Activated gamma-delta T cell (primary cell): ENCODE data around the gene PRODH2.

Experiments
- DNase-seq: peaks from one replicate; lab custom pipeline; 2025; lab: John Stamatoyannopoulos, UW
- total RNA-seq, 2 donors: gene quantifications; one replicate each; lab custom pipeline; 2026; lab: John Stamatoyannopoulos, UW

Gene PRODH2, protein sequence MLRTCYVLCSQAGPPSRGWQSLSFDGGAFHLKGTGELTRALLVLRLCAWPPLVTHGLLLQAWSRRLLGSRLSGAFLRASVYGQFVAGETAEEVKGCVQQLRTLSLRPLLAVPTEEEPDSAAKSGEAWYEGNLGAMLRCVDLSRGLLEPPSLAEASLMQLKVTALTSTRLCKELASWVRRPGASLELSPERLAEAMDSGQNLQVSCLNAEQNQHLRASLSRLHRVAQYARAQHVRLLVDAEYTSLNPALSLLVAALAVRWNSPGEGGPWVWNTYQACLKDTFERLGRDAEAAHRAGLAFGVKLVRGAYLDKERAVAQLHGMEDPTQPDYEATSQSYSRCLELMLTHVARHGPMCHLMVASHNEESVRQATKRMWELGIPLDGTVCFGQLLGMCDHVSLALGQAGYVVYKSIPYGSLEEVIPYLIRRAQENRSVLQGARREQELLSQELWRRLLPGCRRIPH
- total RNA-seq, result 0 to 0.09 reads per million in 2 donors

DNA sequence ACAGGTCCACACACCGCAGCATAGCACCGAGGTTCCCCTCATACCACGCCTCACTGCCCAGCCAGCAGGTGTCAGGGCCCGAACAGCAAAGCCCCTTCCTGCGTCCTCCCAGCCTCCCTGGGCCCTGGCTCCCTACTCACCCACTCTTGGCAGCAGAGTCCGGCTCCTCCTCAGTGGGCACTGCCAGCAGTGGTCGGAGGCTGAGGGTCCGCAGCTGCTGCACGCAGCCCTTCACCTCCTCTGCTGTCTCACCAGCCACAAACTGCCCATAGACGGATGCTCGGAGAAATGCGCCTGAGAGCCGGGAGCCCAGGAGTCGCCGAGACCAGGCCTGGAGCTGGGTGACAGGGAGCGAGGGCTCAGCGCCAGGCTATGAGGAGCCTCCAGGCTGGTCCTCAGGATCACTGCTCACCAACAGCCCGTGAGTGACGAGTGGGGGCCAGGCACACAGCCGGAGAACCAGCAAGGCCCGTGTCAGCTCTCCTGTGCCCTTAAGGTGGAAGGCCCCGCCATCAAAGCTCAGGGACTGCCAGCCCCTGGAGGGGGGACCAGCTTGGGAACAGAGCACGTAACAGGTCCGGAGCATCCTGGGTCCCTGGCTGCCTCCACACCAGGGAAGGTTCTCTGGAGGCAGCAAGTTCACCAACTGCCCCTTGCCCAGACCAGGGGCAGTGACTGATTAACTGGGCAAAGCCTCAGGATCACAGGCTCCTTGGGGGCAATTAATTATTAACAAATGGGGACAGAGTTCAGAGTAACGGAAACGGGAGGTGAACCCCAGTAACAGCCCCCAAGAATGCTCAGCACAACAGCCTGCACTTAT, at the start of gene PRODH2:
PRODH2 (minus strand) TSS at position 626 of the 823 bp plus-strand sequence; CDS start at position 586, 40 bp downstream.
- DNase-seq, result no peak

DNA sequence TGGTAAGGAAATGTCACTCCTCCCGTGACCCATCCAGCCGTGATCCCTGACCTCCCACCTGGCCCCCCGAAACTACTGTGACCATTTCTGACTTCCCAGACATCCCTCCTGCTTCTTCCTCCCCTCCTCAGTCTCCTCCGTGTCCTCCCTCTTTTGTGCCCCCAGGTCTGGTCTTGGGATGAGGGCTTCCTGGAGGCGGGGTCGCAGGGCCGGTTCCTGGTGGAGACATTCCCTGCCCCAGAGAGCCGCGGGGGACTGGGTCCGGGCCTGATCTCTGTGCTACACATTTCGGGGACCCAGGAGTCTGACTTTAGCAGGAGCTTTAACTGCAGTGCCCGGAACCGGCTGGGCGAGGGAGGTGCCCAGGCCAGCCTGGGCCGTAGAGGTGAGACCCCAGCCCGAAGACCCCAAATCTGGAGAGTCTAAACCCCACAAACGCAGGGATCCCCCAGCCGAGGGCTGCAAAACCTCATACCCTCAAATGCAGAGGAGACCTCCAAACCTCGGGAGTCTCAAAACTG, 49.1 kb upstream of the PRODH2 start:
- no peak for DNase-seq

DNA sequence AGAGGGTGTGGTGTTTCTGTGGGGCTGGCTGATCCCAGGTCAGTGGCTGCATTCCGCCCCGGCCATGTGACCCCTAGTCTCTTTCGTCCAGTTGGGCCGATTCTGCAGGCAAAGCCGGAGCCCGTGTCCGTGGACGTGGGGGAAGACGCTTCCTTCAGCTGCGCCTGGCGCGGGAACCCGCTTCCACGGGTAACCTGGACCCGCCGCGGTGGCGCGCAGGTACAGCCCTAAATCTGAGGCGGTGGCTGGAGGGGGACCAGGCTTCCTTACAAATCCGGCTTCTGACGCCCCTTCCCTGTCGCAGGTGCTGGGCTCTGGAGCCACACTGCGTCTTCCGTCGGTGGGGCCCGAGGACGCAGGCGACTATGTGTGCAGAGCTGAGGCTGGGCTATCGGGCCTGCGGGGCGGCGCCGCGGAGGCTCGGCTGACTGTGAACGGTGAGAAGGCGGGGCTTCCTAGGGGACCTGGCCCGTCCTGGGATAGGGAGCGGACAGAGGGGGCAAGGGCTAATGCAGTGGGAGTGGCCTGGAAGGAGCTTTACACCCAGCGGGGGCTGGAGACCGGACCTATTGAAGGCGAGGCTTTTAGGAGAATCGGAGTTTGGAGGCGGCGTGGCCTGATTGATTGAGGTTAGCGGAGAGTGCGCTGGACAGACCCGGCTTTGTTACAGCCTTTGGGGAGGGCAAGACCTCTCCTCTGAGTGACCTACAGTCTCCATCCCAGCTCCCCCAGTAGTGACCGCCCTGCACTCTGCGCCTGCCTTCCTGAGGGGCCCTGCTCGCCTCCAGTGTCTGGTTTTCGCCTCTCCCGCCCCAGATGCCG, 48.4 kb upstream of the PRODH2 start:
- no peak for DNase-seq

DNA sequence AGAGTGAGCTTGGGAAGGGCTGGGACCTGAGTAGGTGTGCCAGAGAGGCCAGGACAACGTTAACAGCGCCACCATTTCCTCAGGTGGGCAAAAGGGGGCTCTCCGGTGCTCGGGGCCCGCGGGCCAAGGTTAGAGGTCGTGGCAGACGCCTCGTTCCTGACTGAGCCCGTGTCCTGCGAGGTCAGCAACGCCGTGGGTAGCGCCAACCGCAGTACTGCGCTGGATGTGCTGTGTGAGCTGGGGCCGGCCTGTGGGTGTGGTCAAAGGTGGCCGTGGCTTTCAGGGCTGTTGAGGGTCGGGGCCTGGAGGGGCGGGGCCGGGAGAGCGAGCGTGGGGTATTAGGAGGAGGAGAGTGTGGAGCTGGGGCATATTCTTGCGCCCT, 47.8 kb upstream of the PRODH2 start:
- no peak for DNase-seq

DNA sequence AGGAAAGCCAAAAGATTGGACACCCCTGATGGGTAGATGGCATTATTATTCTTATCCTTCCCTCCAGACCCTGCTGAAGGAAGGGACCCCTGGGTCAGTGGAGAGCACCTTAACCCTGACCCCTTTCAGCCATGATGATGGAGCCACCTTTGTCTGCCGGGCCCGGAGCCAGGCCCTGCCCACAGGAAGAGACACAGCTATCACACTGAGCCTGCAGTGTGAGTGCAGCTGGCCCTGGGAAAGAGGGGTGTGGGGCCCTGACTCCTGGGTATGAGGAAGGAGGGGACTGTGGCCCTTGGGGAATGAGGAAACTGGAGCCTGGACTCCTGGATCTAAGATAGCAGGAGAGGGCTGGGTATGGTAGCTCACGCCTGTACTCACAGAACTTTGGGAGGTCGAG, 46.8 kb upstream of the PRODH2 start:
- no peak for DNase-seq

DNA sequence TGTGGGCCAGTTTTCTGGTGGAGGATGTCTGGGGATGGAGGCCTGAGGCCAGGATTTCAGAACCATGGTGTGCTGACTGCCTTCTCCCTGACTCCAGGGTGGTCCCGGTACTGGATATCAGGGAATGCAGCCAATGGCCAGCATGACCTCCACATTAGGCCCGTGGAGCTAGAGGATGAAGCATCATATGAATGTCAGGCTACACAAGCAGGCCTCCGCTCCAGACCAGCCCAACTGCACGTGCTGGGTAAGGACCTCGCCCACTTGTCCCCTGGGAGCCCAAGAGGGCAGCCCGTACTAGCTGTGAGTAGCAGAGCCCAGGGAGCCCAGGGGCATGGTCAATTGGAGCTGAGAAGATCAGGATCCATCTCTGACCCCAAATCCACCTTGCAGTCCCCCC, 45.7 kb upstream of the PRODH2 start:
- DNase-seq, result no peak

DNA sequence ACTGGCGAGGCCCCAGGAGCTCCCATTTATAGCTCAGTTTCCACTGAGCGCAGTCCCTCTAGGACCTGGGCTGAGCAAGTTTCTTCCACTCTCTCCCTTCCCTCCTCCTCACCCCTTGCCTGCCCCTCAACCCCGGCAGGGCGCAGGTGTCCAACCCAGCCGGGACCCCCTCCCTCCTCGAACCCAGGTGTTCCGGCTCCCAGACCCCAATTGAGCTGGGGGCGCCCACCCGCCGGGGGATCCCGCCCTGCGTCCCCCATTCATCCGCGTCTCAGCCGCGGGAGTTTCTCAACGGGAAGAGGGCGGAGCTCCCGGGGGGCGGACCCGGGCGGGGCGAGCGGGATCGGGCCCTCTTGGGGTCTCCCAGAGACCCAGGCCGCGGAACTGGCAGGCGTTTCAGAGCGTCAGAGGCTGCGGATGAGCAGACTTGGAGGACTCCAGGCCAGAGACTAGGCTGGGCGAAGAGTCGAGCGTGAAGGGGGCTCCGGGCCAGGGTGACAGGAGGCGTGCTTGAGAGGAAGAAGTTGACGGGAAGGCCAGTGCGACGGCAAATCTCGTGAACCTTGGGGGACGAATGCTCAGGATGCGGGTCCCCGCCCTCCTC, 44.0 kb upstream of the PRODH2 start, which contains the start of gene KIRREL2:
KIRREL2 (plus strand) TSS at position 366 of the 604 bp plus-strand sequence; CDS start at position 575, 209 bp downstream.
- no peak for DNase-seq

DNA sequence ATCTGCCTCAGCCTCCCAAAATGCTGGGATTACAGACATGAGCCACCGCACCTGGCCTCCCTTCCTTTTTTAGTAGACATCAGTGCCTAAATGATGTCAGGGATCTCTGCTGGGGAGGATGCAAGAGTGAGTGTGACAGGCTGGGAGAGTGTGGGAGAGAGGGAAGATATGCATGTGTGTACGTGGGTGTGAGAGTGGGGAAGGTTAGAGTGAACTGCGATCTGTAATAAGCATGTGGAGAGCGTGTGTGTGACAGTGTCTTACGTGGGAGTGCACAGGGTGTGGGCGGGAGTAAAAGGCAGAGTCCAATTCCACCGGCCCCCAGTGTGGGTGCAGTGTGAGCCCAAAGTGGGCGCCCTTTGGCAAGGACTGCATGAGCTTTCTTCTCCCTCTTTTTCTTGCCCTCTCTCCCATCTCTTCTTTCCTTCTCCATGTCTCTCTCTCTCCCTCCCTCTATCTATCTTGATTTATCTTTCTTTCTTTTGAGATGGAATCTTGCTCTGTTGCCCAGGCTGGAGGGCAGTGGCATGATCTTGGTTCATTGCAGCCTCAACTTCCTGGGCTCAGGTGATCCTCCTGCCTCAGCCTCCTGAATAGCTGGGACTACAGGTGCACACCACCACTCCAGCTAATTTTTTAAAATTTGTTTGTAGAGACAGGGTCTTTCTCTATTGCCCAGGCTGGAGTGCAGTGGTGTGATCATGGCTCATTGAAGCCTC, 40.6 kb upstream of the PRODH2 start:
- no peak for DNase-seq

DNA sequence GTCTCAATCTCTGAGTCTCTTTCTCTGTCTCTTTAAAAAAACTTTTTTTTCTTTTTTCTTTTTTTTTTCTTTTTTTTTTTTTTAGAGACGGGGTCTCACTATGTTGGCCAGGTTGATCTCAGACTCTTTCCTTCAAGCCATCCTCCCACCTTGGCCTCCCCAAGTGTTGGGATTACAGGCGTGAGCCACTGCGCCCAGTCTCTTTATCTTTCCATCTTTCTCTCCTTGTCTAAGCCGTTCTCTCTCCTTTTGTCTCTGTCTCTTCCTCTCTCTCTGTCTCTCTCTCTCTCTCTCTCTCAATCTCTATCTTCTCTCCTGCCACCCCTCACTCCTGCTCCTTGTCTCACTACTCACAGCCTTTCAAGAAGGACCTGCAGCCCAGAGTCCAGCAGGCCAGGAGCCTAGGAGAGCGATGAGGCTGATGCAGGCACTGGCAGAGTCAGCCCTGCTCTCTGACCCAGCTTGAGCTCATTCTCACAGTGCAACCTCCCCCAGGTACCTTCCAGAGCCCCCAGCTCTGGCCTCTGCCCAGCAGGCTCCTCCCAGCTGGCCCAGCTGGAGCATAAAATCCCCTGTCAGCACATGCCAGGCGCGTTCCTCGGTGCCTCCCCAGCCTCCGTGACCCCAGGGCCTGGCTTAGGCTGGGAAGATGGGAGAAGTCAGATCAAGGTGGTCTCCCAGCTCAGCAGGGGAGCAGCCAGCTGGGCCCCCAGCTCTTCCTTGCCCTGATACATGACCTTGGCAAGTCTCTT, 39.6 kb upstream of the PRODH2 start, which contains the start of gene NPHS1:
NPHS1 (minus strand) TSS at position 476 of the 752 bp plus-strand sequence. CDS start 667 bp downstream, outside the sequence.
- no peak for DNase-seq

DNA sequence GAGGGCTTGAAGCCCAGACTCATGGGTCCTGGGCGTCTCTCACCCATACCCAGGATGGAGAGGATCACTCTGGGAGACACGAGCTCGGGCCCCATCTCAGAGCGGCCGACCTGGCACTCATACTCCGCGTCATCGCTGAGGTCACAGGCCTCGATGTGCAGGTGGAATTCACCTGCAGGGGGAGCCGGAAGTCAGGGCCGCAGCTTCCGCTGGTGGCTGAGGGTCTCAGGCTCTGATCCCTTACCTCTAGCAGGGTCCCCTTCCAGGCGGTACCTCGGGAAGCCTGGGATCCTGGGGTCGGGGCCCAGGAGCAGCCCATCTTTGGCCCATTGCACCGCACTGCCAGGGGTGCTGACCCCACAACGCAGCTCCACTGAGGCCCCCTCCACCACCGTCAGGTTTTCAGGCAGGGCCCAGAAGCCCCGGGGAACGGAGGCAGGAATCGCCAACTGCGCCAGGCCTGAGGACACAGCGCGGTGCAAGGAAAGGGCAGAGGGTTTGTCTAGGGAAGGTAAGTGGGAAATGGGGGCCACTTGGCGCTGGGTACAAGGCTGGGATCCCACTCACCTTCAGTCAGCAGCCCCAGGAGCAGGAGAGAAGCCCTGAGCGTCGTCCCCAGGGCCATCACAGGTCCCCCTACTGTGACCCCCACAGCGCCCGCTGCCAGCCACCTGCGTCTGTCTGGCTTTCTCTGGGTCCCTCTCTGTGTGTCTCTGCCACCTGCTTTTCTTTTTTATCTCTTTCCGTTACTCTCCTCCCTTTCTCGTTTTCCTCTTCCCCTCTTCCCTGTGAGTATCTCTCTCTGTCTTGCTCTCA, 38.8 kb upstream of the PRODH2 start:
- DNase-seq, result no peak

DNA sequence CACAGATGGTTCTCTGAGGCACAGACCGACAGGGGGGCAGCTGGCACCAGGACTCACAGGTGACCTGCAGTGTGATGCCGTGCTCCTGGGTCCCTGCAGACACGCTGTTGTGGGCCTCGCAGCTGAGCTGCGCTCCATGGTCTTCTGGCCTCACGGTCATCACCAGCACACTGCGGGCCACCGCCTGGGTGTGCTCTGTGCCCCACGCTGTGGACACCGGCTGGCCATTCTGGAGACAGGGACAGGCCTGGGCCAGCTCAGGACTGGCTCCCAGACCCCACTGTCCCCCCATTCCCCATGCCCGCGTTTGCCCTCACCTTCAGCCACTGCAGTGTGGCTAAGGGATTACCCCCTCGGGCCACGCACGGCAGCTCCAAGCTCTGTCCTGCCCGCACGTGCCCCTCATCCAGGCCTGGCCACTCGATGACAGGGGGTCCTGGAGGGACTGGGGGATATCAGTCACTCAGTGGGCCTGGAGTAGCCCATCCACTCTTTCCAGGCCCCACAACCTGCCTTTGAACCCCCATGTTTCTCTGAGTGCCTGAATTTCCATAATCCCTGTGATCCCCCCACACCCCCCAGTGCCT, 36.4 kb upstream of the PRODH2 start:
- DNase-seq, result no peak

DNA sequence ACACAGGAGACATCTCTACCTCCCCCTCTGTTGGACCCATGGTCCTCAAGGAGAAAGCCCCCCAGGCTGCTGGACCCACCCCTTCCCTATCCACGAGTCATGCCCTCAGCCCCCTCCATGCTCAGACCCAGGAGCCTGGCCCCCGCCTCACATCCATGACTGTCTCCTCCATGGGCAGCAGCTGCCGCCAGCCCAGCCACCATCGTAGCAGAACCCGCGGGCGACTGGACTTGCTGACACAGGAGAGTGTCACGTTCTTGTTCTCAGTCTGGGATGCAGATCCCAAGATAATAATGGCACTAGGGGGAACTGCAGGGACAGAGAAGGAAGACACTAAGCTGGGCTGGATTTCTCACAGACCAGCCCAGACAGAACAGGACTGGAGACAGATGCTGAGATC, 35.8 kb upstream of the PRODH2 start:
- DNase-seq, result no peak

DNA sequence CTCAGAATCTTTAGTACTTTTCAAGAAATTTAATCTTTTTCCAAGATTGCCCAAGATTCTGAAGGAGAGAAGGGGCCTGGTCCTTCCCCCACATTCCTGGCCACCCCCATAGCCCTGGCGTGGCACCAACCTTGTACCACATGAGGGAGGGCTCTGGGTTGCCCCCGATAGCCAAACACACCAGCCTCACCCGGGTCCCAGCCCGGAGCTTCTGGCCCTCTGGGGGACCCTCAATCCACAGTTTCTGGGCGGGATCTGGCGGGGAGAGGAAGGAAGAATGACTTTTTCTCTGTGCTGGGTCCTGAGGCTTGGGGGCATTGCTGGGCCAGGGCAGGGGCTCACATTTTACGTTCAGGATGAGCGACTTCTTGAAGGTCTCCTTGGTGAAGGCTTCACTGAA, 35.3 kb upstream of the PRODH2 start:
- DNase-seq, result no peak

DNA sequence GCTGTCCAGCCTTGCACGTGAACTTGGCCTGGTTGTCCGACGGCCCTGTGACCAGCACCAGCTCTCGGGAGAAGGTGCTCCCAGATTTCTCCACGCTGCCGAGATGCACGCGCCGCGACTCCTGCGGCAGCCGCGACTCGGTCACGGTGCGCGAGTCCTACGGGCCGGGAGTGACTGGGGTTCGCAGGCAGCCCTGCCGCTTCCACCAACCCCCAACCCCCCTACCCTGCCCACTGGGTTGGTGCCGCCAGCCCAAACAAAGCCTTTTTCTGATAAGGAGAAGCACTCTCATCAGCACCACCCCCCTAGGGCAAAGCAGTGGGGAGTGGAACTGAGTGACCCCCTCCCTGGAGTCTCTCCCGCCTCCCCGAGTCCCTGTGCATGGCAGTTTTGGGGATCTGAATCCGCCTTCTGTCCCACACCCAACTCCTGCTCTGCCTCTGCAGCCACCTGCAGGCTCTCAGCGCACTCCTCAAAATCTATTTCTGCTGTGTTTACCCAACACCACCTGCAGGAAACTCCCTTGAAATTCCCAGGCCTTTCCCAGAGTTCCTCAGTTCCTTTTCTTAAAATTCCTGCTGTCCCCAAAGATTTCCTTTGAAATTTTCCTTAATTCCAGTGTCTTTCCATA, 33.5 kb upstream of the PRODH2 start:
- no peak for DNase-seq

DNA sequence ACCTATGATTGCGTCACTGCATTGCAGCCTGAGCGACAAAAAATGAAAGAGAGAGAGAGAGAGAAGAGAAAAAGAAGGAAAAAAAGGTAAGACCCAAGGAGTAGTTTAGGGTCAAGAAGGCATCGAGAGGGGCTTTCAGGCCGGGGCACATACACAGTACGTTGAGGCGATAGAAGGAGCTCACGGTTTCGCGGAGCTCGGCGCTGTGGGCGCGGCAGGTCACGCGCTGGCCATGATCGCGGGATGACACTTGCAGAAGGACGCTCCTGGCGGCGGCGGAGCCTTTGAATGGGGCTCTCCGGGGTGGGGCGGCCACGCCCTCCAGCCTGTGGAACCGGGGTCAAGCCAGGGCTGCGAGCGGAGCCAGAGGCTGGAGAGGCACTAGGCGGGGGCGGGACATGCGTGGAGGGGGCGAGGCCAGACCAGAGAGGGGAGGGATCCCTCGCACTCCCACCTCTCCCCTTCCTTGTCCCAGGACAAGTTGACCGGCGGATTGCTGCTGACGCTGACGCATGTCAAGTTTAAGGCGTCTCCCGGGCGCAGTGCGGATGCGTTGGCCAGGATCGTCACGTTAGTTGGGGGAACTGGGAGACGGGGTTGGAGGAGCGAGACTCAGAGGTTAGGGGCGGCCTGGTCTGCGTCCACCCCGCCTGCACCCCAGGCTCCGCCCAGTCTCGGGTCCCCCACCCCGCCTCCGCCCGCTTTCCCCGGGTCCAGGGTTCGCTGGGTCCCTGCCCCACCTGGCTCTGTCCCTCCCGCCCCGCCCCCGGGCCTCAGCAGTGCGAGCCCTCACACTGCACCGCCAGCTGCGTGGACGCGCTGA, 32.8 kb upstream of the PRODH2 start:
- no peak for DNase-seq

DNA sequence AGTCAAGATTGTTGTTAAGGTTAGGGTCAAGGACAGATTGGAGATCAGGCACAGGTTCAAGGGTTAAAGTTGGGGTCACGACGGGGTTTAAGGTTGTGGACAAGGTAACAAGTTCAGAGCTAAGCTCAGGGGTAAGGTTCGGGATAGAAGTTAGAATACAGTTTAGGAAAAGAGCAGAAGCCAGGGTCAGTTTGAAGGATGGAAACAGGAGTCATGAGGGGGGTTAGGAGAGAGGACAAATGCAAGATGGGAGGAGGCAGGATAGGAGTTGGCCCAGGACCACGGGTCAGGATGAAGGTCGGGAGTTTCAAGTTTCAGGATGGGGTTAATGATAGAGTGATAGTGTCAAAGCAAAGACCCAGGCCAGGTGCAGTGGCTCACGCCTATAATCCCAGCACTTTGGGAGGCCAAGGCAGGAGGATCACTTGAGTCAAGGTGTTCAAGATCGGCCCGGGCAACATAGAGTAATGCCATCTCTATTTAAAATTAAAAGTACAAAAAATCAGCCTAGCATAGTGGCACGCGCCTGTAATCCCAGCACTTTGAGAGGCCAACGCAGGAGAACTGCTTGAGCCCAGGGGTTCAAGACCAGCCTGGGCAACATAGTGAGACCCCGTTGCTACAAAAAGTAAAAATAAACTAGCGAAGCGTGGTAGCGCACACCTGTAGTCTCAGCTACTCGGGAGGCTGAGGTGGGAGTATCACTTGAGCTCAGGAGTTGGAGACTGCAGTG, 32.0 kb upstream of the PRODH2 start:
- no peak for DNase-seq
